H1 (cell line): ENCODE measurements around the gene SMG1. TPM values are rescaled to one million over a fixed set of nuclear protein-coding genes. Genes with fewer than 3 reads are reported as not detected.

Source experiments
- BACH1 ChIP-seq: IDR thresholded peaks from 2 replicates; pipeline ENCODE4 v1.6.1; 2012; ENCODE audit warnings: low read length, improper control_type of control experiment
- CBX5 ChIP-seq: fragments of 300-800, 300-1000 bp; sonication (generic); IDR thresholded peaks from 2 replicates; pipeline ENCODE4 v1.7.1; 2016; ENCODE audit warnings: antibody characterized with exemption, low read length, low read depth
- CBX8 ChIP-seq: fragments of 300-800, 300-1000 bp; sonication (generic); IDR thresholded peaks from 2 replicates; pipeline ENCODE4 v1.7.1; 2016; ENCODE audit warnings: low read depth, low read length, borderline replicate concordance
- CEBPB ChIP-seq: IDR thresholded peaks from 2 replicates; pipeline ENCODE4 v1.6.1; 2012; ENCODE audit warnings: low read depth, low read length
- CHD2 ChIP-seq: IDR thresholded peaks from 2 replicates; pipeline ENCODE4 v1.6.1; 2012; ENCODE audit warnings: low read length, improper control_type of control experiment
- EGR1 ChIP-seq: IDR thresholded peaks from 2 replicates; pipeline ENCODE4 v1.6.1; 2011; ENCODE audit warnings: low read depth, low read length, borderline replicate concordance
- EP300 ChIP-seq, 2 experiments: IDR thresholded peaks; 1 replicate in 1 of 2; 2 replicates in 1 of 2; pipeline ENCODE4 v1.6.1; 2011 to 2012; ENCODE audit warnings: low read depth in 2 of 2, low read length in 2 of 2, mild to moderate bottlenecking in 2 of 2, borderline replicate concordance in 1 of 2, inconsistent platforms in 1 of 2, moderate library complexity in 1 of 2
- GTF2F1 ChIP-seq: IDR thresholded peaks from 2 replicates; pipeline ENCODE4 v1.6.1; 2012; ENCODE audit warnings: low read depth, low read length, improper control_type of control experiment, borderline replicate concordance
- HDAC2 ChIP-seq, 2 experiments: fragments of 300-600 bp in 1 of 2; sonication (generic) in 1 of 2; IDR thresholded peaks; 2 replicates each; pipeline ENCODE4 v1.6.1; 2011 to 2012; ENCODE audit warnings: low read depth in 2 of 2, low read length in 2 of 2, mild to moderate bottlenecking in 2 of 2, moderate library complexity in 2 of 2, borderline replicate concordance in 1 of 2, inconsistent platforms in 1 of 2
- KDM4A ChIP-seq: IDR thresholded peaks from one replicate; pipeline ENCODE4 v1.7.1; 2012; ENCODE audit warnings: low read depth, mild to moderate bottlenecking, moderate library complexity, low read length, inconsistent platforms; ENCODE audit not compliant: severe bottlenecking
- RAD21 ChIP-seq, 2 experiments: IDR thresholded peaks in 1 of 2; conservative IDR thresholded peaks in 1 of 2; 2 replicates each; pipeline ENCODE4 v1.6.1; 2011; ENCODE audit warnings: low read depth in 2 of 2, low read length in 2 of 2, improper control_type of control experiment in 1 of 2, inconsistent platforms in 1 of 2, mild to moderate bottlenecking in 1 of 2, moderate library complexity in 1 of 2
- RFX5 ChIP-seq: IDR thresholded peaks from 2 replicates; pipeline ENCODE4 v1.6.1; 2011; ENCODE audit warnings: low read depth, low read length, improper control_type of control experiment, borderline replicate concordance
- RNF2 ChIP-seq: fragments of 200-900, 300-1000 bp; sonication (generic); IDR thresholded peaks from 2 replicates; pipeline ENCODE4 v1.7.1; 2016; ENCODE audit warnings: borderline replicate concordance, low read depth, mild to moderate bottlenecking, antibody characterized with exemption, low read length; ENCODE audit not compliant: poor library complexity, severe bottlenecking; ENCODE audit errors: missing control alignments
- RXRA ChIP-seq: IDR thresholded peaks from 2 replicates; pipeline ENCODE4 v1.6.1; 2011; ENCODE audit warnings: low read depth, mild to moderate bottlenecking, low read length, moderate library complexity; ENCODE audit not compliant: insufficient read depth
- SAP30 ChIP-seq: fragments of 300-600 bp; sonication (generic); IDR thresholded peaks from 2 replicates; pipeline ENCODE4 v1.7.1; 2012; ENCODE audit warnings: low read length, moderate library complexity, mild to moderate bottlenecking, inconsistent platforms; ENCODE audit not compliant: insufficient read depth, insufficient replicate concordance
- SIN3A ChIP-seq, 2 experiments: IDR thresholded peaks in 1 of 2; conservative IDR thresholded peaks in 1 of 2; 2 replicates each; pipeline ENCODE4 v1.6.1; 2011 to 2012; ENCODE audit warnings: low read length in 2 of 2, improper control_type of control experiment in 1 of 2, low read depth in 1 of 2, mild to moderate bottlenecking in 1 of 2
- SP4 ChIP-seq: IDR thresholded peaks from 2 replicates; pipeline ENCODE4 v1.6.1; 2012; ENCODE audit warnings: low read length, inconsistent platforms
- TAF1 ChIP-seq: IDR thresholded peaks from 2 replicates; pipeline ENCODE4 v1.6.1; 2011; ENCODE audit warnings: mild to moderate bottlenecking, low read depth, low read length
- TAF7 ChIP-seq: optimal IDR thresholded peaks from 2 replicates; pipeline ENCODE3; 2011; ENCODE audit warnings: low read depth, mild to moderate bottlenecking, inconsistent platforms, low read length, moderate library complexity, borderline replicate concordance
- USF2 ChIP-seq: IDR thresholded peaks from 2 replicates; pipeline ENCODE4 v1.6.1; 2011; ENCODE audit warnings: low read length, improper control_type of control experiment
- YY1 ChIP-seq: IDR thresholded peaks from 2 replicates; pipeline ENCODE4 v1.6.1; 2011; ENCODE audit warnings: low read depth, mild to moderate bottlenecking, low read length
- polyA plus RNA-seq, 7 experiments: library from polyadenylated mRNA; depleted of rRNA in 3 of 7; stranded (reverse) in 5 of 7; unstranded in 2 of 7; fragments of >200 nt in 5 of 7; fragments of 200-250 nt in 2 of 7; gene quantifications; 1 replicate in 5 of 7; 2 replicates in 1 of 7; 4 replicates in 1 of 7; pipeline versions ENCODE4 v1.2.1 to v1.2.3, GENCODE V29; 2011 to 2013; ENCODE audit warnings: missing spikeins in 2 of 7, mixed read lengths in 2 of 7
- total RNA-seq: library from RNA; stranded (reverse); fragmentation: NEBNext Ultra II Directional; extraction: Animal tissue kit (Norgen Biotek cat#: 25700); gene quantifications from 2 replicates; pipeline ENCODE4 v1.2.1, GENCODE V29; 2021

SMG1 gene
- total and polyA plus RNA-seq, 2 of the 8 experiments (the other 6 are each of a cell fraction or from before 2014, with no cell fraction given), result 14.9 to 90.6 TPM

GRCh38 chr16:18801145-18801972, 124.8 kb downstream of the SMG1 start, which contains the start of gene ARL6IP1 (continued):
- TF ChIP-seq RXRA (no peak), HDAC2 (IDR thresholded peaks at IDR 0.05; ENCODE audit: borderline replicate concordance in 1 of 2, low read depth in 2 of 2, low read length in 2 of 2) (peak in 1 of 2 experiments; percentile 67; a peak in 1 of 4 replicates), RNF2 (no peak), BACH1 (no peak), CBX5 (no peak), RAD21 (IDR thresholded peaks at IDR 0.05 in 1 of 2, conservative IDR thresholded peaks at IDR 0.05 in 1 of 2; ENCODE audit: low read depth in 2 of 2, low read length in 2 of 2) (peak; percentile 22 to 32; a peak in 2 of 4 replicates), GTF2F1 (peak; percentile 95), YY1 (0 out of 2 replicates have a peak, but pooled peaks have one; percentile 33), RFX5 (0 out of 2 replicates have a peak, but pooled peaks have one; percentile 17), EGR1 (no peak), SIN3A (conservative IDR thresholded peaks at IDR 0.05 in 1 of 2, IDR thresholded peaks at IDR 0.05 in 1 of 2; ENCODE audit: low read depth in 1 of 2, low read length in 2 of 2) (peak; percentile 66 to 76; a peak in 3 of 4 replicates), CHD2 (peak; percentile 80), USF2 (no peak), SP4 (peak; percentile 83), EP300 (IDR thresholded peaks at IDR 0.05; ENCODE audit: borderline replicate concordance in 1 of 2, low read depth in 2 of 2, low read length in 2 of 2) (peak in 1 of 2 experiments; percentile 47; a peak in 1 of 3 replicates), CBX8 (no peak), TAF7 (peak; percentile 90), SAP30 (no peak), CEBPB (no peak), KDM4A (peak; percentile 35), TAF1 (peak; percentile 99)
